GM18517 (cell line): Measurements from ENCODE around the gene APMAP.

Experiments used
- ATAC-seq: cut with Tn5 transposase; IDR thresholded peaks from one replicate; pipeline ENCODE4 v1.9.1; 2021; ENCODE audit warnings: mild to moderate bottlenecking, moderate library complexity; ENCODE audit not compliant: unreplicated experiment

APMAP gene

DNA sequence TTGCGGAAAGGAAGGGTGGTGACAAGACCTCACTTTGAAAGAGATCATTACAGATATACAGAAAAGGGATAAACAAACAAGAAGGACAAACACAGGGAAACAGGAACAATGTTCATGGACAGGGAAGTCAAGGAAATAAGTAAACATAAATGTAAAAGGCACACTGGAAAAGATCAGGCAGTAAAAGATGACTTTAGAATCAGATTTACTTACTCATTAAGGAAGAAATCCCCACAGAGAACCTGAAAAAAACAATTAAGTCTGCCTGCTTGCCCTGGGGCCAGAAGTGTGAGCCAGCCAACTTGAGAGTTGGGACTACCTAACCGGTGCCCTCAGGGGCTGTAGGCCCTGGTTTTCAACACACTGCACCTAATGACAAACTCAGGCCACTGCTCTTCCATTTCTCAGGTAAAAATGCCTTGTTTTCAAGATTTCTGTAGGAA, 1.7 kb downstream of the APMAP start:
- no peak for ATAC-seq

DNA sequence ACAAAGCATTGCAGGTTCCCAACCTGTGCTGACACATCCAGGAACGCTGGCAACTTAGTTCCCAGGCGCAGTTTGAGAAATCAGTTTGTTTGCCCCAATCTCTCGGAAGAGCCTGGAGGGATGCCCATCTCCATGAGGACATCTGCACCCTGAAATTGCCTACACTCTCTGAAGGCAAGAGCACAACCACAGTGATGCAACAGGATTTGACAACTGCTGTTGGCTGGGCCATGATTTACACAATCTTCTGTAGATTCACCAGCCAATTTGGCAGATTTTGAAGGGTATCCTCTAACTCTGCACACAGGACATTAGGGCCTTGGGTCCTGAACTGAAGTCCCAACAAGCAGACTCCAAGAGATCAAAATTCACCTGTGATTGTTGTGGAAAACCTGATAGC, 3.4 kb downstream of the APMAP start:
- ATAC-seq = no peak

DNA sequence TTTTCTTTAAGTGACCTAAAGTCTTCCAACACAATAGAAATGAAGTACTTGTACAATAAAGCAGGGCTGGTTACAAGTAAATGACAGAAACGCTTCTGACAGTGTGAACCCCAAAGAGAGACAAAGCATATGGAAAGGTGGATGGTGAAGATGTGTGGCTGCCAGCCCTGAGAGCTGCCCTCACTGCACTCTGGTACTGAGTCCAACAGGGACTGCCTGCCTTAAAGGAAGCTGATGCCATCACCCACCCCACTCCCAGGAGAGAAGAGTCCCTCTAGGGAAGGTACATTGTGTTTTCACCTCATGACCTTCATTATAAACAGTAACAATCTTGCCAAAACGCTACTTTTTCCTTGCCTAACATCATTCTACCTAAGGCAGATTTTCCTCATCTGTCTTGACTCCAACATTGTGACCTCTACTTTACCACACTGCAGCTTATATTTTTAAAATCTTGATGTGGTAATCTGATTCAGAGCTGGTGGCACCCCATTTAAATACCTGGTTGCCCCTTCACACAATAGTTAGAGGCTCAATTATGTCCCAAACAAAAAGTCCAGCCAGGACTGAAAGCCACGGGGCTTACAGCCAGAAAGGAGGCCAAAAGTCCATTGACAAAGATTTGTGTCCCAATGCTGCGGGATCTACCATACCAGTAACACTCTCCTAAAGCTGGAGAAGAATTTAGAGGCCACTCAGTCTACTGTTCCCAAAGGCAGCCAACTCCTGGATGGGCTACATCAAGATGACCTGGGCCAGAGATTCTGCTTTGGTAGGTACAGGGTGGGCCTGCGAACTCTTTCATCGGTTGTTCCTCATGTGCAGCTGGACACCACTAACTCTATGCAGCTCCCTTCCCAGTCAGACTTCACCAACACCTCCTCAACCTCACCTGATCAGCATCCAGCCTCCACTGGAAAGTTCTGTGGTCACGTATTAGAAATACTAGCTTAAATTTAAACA, 4.4 kb downstream of the APMAP start:
- ATAC-seq = no peak

DNA sequence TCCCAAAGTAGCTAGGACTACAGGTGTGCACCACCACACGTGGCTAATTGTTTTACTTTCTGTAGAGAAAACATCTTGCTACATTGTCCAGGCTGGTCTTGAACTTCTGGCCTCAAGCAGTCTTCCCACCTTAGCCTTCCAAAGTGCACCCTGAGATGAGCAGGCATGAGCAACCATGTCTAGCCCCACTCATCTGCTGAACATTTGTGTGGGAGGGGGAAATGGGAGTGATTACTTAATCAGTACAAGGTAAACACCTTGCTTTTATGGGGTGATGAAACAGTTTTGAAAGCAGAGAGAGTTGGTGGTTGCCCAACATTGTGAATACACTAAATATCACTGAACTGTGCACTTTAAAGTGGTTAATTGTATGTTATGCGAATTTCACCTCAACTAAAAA, 5.3 kb downstream of the APMAP start:
- no peak for ATAC-seq

DNA sequence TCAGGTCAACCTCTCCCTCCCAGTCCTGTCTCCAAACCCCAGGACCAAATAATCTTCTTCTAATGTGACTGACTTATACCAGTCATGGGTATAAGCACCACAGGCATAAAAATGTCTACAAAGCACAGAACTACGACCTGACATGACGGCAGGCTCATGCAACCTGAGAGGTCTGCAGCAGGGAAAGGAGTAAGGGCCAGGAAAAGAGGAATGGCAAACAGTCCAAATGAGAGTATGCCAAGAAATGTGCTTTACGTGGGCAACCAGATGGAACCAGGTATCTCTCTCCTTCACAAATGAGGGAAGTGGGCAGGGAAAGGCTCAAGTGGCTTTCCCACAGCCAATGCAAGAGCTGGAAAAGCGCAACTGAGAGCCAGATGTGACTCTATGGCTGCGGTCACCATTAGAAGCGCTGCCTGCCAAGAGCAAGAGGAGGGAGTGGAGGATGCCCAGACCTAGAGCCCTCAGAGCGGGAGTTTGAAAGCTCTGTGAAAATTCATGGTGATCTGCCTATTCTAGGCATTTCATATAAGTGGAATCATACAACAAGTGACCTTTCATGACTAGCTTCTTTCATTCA, 6.0 kb downstream of the APMAP start:
- no peak for ATAC-seq

DNA sequence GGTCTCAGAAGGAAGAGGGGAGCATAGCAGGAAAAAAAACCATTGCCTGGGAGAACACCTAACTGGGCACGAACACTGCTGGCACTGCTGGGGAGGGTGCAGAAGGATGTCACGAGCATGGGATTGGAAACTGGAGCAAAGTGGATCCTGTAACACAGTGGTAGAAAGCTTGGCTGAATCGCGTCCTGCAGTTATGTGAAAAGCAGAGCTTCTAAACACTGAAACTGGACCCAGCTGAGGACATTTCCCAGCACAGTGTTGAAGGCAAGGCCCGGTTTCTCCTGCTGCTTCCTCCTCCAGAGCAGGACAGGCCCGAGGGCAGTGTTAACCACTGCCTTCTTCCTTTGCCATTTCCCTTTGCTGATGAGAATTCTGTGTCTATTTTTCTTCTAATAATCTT, 6.7 kb downstream of the APMAP start:
- ATAC-seq = no peak

DNA sequence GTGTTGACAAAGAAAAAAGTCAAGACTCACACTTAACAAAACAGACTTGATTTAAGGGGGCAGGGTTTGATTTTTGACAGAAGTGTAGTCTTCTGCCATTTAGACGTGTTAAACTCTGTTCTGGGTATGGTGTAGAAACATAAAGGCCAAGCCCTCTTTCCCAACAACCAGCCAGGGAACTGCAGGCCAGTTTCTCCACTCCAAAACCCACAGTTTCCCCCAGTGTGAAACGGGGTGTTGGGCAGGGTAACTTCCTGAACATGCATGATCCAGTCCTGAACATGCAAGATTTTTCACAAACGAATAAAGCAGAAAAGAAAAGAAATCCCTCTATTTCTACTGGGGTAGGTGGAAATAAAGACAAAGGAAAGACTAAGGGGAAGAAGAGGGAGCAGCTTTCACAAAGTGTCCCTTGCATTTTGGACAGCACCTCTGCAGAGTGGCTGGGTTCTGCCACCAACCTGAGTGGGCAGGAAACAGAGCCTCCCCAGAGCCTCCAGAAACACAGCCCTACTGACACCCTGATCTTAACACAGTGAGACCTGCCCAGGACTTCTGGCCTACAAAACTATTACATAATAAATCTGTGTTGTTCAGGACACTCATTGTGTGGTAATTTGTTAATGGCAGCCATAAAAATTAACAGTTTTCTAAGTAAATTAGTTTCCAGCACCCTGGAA, 7.5 kb downstream of the APMAP start:
- no peak for ATAC-seq

DNA sequence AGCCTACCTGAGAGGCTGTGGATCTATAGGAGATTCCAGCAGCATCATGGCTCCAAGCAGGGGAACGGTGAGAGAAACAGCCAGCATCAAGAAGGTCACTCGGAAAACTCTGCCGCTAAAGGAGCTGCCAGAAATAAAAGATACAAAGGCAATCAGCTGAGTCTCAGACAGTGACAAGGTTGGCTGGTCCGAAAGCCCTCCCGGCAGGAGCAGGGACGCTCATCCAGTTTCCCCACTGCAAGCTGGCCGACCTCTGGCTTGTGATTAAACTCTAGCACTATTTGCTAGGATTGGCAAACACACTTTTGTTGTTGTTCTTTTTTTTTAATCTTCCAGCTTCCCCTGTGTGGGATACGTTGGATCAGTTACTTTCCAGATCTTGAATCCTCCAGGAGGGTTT, 8.7 kb downstream of the APMAP start:
- ATAC-seq = no peak

DNA sequence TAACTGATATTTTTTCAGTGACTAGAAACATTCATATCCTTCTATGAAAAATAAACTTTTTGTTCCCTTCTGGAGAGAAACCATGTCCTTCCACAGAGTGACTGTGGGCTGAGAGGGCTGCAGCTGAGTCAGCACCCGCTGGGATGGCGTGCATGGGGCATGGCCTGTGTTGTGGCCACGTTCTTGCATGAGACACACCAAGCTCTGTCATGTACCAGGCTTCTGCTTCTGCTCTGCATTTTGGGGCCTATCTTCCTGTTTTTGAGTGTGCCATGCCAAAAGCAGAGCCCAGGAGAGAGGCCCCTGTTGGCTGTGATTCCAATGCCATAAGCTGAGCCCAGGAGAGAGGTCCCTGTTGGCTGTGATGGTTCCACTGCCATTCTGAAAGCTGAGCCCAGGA, 10.8 kb downstream of the APMAP start:
- no peak for ATAC-seq

DNA sequence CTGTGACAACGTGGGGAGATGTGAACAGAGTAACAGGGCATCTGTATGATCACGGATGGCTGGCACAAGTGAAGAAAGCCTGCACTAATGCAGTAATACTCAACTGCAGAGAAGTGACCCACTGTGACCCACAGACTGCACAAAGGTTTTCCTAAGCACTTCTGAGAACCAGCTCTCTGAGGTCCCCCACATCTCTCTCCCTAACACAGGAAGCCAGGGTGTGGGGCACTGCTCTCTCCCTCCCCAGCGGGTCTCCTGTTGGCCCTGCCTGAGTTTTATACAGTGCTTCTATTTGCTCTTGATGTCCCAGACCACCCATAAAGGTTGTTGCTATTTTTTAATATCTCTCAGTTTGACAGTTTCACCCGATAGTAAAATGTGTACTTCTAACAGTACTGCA, 11.3 kb downstream of the APMAP start:
- no peak for ATAC-seq

DNA sequence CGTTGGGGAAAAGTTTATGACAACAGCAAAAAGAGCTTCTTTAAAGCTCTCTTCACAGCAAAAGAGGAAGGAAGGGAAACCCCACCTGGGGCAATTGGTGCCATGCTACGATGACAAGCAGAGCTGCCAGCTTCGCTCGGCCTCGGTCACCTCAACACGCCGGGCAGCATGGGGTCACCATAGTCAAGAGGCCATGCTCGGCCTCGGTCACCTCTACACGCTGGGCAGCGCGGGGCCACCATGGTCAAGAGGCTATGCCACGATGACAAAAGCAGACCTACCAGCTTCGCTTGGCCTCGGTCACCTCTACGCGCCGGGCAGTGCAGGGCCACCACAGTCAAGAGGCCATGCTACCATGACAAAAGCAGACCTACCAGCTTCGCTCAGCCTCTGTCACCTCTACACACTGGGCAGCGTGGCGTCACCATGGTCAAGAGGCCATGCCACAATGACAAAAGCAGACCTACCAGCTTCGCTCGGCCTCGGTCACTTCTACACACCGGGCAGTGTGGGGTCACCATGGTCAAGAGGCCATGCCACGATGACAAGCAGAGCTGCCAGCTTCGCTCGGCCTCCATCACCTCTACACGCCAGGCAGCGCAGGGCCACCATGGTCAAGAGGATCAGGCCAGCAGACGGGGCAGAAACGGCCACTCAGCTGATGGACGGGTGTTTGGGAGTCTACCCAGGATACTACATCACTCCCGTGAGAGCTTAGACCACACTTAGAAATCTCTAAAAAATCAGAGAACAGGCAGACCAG, 12.1 kb downstream of the APMAP start:
- no peak for ATAC-seq

DNA sequence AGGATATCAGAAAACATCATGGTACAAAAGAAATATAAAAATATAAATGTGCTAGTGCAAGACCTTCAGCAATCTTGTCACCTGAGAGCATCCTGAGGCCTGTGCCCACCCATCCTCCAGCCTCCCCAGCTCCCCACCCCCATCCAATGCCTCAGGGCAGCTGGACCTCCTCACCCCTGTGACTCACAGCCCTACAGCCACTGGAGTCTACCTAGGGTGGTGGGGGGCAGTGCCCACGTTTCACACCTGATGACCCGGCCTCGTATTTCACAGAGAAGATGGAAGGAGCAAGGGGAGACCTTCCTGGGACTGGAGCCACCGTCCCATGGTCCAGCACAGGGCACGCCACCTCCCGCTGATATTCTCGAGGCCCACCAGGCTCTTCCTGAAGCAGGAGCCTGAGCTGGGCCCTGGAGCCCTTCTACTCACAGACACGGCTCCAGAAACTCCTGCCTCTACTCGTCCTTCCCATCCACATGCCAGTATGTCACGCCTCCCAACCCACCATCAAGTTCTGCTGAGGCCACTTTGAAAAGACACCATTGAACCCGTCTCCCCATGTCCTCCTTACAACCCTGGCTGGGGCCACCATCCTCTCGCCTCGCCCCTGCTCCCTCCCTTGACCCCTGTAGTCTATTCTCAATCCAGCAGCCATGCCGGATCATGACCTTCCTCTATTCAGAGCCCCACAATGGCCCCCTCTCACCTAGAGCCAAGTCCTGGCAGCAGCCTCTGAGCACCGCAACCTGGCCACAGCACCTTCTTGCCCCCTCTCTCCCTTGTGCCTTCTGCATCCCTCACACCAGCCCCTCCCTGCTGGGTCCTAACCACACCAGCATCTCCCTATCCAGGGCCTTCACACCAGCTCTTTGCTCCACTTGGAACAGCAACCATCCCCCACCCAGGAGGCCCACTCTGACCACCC, 13.3 kb downstream of the APMAP start:
- no peak for ATAC-seq

DNA sequence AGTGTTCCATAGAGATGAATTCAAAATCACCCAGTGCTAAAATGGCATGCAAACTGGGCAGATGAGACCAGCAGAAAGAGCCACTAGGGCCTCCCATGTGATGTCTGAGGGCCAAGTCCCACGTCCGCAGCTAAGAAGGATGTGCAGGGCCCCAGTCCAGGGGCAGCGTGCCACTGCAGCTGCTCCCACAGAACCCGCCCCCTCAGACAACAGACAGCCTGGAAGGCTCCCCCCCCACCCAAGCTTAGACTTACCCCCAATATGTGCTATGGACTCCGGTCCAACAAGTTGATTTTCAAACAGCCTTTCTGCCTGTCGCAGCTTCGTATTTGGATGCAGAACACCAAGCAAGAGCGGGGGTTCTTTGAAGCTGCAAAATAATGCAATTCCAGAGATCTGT, 14.0 kb downstream of the APMAP start:
- ATAC-seq = no peak

DNA sequence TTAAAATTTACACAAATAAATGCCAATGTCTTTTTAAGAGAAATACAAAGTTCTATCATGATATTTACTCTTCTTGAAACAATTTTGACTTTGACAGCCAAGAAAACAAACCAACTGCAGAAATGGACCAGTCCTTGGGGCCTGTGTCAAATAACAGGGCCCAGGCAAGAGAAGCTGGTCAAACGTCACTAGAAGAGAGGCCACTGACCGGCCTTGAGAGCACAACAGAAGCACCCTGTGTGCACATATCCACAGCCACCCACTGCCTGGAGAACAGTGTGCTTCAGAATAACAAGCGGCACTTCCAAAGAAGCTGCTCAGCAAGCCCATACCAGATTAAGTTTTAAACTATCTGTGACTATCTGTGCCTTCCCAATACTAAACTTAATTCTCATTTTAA, 14.8 kb downstream of the APMAP start:
- ATAC-seq = no peak

DNA sequence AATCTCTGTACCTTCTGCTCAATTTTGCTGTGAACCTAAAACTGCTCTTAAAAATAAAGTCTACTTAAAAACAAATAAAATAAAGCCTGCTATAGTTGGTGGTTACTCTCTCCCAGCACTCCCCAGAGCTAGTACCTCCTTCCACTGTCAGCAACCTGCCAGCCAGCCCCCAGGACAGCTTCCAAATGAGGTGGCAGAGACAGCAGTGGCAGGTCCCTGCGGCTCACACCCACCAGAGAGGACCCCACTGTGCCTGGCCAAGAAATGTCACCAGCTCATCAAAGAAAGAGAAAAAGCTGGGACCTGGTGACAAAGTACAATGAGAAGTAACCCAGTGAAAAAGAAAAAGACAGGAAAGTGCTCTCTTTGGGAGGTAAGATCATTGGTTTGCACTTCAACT, 15.2 kb downstream of the APMAP start:
- ATAC-seq = no peak

DNA sequence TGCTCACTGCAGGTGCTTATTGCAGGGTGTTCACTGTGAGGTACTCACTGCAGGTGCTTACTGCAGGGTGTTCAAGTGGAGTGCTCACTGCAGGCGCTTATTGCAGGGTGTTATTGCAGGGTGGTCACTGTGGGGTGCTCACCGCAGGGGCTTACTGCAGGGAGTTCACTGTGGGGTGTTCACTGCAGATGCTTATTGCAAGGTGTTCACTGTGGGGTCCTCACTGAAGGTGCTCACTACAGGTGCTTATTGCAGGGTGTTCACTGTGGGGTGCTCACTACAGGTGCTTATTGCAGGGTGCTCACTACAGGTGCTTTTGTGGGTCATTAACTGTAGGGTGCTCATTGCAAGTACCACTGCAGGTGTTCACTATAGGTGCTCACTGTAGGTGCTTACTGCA, 20.2 kb downstream of the APMAP start:
- no peak for ATAC-seq

DNA sequence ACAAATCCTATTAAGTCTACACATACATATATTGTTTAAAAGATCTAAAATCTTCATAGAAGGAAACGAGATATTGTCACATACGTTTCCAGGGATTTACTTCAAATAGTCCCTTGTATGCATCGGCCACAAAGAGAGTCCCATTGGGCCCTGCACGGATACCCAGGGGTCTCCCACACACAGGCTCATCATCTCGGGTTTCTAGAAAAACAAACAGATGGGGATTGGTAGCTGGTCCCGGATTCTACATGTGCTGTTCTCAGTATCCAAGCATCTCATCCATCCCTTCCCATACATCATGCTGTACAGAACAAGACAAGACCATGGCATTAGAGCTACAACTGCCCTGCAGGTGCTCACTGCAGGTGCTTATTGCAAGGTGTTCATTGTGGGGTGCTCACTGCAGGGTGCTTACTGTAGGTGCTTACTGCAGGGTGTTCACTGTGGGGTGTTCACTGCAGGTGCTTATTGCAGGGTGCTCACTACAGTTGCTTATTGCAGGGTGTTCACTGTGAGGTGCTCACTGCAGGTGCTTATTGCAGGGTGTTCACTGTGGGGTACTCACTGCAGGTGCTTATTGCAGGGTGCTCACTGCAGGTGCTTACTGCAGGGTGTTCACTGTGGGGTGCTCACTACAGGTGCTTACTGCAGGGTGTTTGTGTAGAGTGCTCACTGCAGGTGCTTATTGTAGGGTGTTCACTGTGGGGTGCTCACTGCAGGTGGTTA, 21.0 kb downstream of the APMAP start:
- ATAC-seq = no peak

DNA sequence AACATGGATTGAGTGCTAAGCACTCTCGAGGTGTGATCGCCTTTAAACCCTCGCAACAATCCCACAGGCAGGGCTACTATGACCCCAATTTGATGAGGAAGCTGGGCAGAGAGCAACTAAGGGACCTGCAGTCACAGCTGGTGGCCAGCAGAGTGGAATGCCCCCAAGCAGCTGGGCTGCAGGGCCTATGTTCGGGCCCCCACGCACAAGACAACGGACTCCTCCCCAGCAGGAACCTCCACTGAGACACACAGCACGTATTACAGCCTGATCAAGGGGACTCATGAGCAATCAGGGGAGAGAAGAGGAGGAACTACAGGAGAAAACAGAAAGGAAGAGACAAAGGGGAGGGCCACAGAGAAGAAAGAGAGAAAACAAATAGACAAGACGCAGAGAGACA, 21.8 kb downstream of the APMAP start:
- no peak for ATAC-seq

DNA sequence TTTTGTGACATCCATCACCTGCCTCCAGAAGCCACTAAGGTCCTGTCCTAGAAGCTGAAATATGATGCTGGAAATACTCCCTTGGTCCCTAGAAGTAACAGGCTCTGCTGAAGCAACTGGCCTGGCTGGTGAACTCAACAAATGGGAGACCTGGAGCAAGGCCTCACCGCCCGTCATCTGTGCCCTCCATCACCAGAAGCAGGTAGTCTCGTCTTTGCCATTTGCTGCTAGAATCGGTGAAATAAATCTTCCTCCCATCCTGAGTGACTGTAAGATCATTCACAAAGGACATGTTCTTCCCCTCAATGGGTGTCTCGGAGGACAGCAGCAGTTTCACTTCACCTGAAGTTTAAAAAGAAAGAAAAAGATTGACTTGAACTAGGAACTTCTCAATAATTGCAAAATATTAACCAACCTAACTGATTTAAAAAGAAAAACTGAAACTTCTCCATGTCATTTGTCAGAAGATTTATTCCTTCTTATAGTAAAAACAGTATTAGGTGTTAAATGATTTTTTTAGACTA, 22.5 kb downstream of the APMAP start:
- ATAC-seq = no peak
